H1 (cell line): ENCODE measurements around the gene MYO3A. TPM values are rescaled to one million over a fixed set of nuclear protein-coding genes. Genes with fewer than 3 reads are reported as not detected.

Source experiments
- EP300 ChIP-seq, 2 experiments: IDR thresholded peaks; 1 replicate in 1 of 2; 2 replicates in 1 of 2; pipeline ENCODE4 v1.6.1; 2011 to 2012; ENCODE audit warnings: low read depth in 2 of 2, low read length in 2 of 2, mild to moderate bottlenecking in 2 of 2, borderline replicate concordance in 1 of 2, inconsistent platforms in 1 of 2, moderate library complexity in 1 of 2
- FOSL1 ChIP-seq: IDR thresholded peaks from 2 replicates; pipeline ENCODE4 v1.6.1; 2011; ENCODE audit warnings: mild to moderate bottlenecking, low read depth, low read length, moderate library complexity; ENCODE audit not compliant: insufficient read depth
- POLR2A ChIP-seq, 2 experiments: IDR thresholded peaks; 1 replicate in 1 of 2; 2 replicates in 1 of 2; pipeline ENCODE4 v1.6.1; 2011; ENCODE audit warnings: low read depth in 2 of 2, low read length in 2 of 2, mild to moderate bottlenecking in 2 of 2; ENCODE audit errors: control extremely low read depth in 1 of 2
- RAD21 ChIP-seq, 2 experiments: IDR thresholded peaks in 1 of 2; conservative IDR thresholded peaks in 1 of 2; 2 replicates each; pipeline ENCODE4 v1.6.1; 2011; ENCODE audit warnings: low read depth in 2 of 2, low read length in 2 of 2, improper control_type of control experiment in 1 of 2, inconsistent platforms in 1 of 2, mild to moderate bottlenecking in 1 of 2, moderate library complexity in 1 of 2
- polyA plus RNA-seq, 7 experiments: library from polyadenylated mRNA; depleted of rRNA in 3 of 7; stranded (reverse) in 5 of 7; unstranded in 2 of 7; fragments of >200 nt in 5 of 7; fragments of 200-250 nt in 2 of 7; gene quantifications; 1 replicate in 5 of 7; 2 replicates in 1 of 7; 4 replicates in 1 of 7; pipeline versions ENCODE4 v1.2.1 to v1.2.3, GENCODE V29; 2011 to 2013; ENCODE audit warnings: missing spikeins in 2 of 7, mixed read lengths in 2 of 7
- total RNA-seq: library from RNA; stranded (reverse); fragmentation: NEBNext Ultra II Directional; extraction: Animal tissue kit (Norgen Biotek cat#: 25700); gene quantifications from 2 replicates; pipeline ENCODE4 v1.2.1, GENCODE V29; 2021
- TF ChIP-seq, protein P1 (sequence below): fragments of 300-600 bp; sonication (generic); IDR thresholded peaks from 2 replicates; pipeline ENCODE4 v1.7.1; 2012; ENCODE audit warnings: low read length, moderate library complexity, mild to moderate bottlenecking, inconsistent platforms; ENCODE audit not compliant: insufficient replicate concordance
- TF ChIP-seq, protein P2 (sequence below), 3 experiments: IDR thresholded peaks; 1 replicate in 2 of 3; 2 replicates in 1 of 3; pipeline versions ENCODE4 v1.5.1 to v1.6.1; 2011; ENCODE audit warnings: low read length in 3 of 3, mild to moderate bottlenecking in 3 of 3, inconsistent platforms in 2 of 3, low read depth in 1 of 3, moderate library complexity in 1 of 3; ENCODE audit not compliant: insufficient read depth in 1 of 3; ENCODE audit errors: control extremely low read depth in 1 of 3

Gene MYO3A
- total and polyA plus RNA-seq, 2 of the 8 experiments (the other 6 are each of a cell fraction or from before 2014, with no cell fraction given) = 3.9 to 5.3 TPM

DNA sequence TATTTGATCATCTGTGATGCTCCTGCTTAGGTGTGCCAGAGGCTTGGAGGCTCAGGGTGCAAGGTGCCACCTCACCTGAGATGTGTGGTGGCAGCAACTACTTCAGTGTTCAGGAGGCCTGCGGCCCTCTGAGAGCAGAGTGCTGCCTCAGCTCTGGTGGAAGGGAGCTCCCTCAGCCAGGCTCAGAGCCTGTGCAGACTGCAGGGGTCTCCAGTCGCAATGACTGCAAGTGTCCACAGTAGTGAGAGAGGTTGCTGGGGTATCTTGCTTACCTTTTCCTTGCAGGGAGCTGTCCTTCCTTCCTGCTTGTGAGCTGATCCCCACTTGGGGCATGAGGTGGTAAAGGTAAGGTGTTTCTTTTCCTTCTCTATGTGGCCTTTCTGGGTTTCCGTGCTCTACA is 151.5 kb downstream of the MYO3A start (continued):
- TF ChIP-seq, protein P1, sequence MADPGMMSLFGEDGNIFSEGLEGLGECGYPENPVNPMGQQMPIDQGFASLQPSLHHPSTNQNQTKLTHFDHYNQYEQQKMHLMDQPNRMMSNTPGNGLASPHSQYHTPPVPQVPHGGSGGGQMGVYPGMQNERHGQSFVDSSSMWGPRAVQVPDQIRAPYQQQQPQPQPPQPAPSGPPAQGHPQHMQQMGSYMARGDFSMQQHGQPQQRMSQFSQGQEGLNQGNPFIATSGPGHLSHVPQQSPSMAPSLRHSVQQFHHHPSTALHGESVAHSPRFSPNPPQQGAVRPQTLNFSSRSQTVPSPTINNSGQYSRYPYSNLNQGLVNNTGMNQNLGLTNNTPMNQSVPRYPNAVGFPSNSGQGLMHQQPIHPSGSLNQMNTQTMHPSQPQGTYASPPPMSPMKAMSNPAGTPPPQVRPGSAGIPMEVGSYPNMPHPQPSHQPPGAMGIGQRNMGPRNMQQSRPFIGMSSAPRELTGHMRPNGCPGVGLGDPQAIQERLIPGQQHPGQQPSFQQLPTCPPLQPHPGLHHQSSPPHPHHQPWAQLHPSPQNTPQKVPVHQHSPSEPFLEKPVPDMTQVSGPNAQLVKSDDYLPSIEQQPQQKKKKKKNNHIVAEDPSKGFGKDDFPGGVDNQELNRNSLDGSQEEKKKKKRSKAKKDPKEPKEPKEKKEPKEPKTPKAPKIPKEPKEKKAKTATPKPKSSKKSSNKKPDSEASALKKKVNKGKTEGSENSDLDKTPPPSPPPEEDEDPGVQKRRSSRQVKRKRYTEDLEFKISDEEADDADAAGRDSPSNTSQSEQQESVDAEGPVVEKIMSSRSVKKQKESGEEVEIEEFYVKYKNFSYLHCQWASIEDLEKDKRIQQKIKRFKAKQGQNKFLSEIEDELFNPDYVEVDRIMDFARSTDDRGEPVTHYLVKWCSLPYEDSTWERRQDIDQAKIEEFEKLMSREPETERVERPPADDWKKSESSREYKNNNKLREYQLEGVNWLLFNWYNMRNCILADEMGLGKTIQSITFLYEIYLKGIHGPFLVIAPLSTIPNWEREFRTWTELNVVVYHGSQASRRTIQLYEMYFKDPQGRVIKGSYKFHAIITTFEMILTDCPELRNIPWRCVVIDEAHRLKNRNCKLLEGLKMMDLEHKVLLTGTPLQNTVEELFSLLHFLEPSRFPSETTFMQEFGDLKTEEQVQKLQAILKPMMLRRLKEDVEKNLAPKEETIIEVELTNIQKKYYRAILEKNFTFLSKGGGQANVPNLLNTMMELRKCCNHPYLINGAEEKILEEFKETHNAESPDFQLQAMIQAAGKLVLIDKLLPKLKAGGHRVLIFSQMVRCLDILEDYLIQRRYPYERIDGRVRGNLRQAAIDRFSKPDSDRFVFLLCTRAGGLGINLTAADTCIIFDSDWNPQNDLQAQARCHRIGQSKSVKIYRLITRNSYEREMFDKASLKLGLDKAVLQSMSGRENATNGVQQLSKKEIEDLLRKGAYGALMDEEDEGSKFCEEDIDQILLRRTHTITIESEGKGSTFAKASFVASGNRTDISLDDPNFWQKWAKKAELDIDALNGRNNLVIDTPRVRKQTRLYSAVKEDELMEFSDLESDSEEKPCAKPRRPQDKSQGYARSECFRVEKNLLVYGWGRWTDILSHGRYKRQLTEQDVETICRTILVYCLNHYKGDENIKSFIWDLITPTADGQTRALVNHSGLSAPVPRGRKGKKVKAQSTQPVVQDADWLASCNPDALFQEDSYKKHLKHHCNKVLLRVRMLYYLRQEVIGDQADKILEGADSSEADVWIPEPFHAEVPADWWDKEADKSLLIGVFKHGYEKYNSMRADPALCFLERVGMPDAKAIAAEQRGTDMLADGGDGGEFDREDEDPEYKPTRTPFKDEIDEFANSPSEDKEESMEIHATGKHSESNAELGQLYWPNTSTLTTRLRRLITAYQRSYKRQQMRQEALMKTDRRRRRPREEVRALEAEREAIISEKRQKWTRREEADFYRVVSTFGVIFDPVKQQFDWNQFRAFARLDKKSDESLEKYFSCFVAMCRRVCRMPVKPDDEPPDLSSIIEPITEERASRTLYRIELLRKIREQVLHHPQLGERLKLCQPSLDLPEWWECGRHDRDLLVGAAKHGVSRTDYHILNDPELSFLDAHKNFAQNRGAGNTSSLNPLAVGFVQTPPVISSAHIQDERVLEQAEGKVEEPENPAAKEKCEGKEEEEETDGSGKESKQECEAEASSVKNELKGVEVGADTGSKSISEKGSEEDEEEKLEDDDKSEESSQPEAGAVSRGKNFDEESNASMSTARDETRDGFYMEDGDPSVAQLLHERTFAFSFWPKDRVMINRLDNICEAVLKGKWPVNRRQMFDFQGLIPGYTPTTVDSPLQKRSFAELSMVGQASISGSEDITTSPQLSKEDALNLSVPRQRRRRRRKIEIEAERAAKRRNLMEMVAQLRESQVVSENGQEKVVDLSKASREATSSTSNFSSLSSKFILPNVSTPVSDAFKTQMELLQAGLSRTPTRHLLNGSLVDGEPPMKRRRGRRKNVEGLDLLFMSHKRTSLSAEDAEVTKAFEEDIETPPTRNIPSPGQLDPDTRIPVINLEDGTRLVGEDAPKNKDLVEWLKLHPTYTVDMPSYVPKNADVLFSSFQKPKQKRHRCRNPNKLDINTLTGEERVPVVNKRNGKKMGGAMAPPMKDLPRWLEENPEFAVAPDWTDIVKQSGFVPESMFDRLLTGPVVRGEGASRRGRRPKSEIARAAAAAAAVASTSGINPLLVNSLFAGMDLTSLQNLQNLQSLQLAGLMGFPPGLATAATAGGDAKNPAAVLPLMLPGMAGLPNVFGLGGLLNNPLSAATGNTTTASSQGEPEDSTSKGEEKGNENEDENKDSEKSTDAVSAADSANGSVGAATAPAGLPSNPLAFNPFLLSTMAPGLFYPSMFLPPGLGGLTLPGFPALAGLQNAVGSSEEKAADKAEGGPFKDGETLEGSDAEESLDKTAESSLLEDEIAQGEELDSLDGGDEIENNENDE = no peak
- TF ChIP-seq POLR2A (IDR thresholded peaks at IDR 0.05; ENCODE audit: control extremely low read depth in 1 of 2, low read depth in 2 of 2, low read length in 2 of 2) (no peak), EP300 (IDR thresholded peaks at IDR 0.05; ENCODE audit: borderline replicate concordance in 1 of 2, low read depth in 2 of 2, low read length in 2 of 2) (no peak), FOSL1 (no peak), RAD21 (IDR thresholded peaks at IDR 0.05 in 1 of 2, conservative IDR thresholded peaks at IDR 0.05 in 1 of 2; ENCODE audit: low read depth in 2 of 2, low read length in 2 of 2) (peak; percentile 32 to 34)
- TF ChIP-seq, protein P2, sequence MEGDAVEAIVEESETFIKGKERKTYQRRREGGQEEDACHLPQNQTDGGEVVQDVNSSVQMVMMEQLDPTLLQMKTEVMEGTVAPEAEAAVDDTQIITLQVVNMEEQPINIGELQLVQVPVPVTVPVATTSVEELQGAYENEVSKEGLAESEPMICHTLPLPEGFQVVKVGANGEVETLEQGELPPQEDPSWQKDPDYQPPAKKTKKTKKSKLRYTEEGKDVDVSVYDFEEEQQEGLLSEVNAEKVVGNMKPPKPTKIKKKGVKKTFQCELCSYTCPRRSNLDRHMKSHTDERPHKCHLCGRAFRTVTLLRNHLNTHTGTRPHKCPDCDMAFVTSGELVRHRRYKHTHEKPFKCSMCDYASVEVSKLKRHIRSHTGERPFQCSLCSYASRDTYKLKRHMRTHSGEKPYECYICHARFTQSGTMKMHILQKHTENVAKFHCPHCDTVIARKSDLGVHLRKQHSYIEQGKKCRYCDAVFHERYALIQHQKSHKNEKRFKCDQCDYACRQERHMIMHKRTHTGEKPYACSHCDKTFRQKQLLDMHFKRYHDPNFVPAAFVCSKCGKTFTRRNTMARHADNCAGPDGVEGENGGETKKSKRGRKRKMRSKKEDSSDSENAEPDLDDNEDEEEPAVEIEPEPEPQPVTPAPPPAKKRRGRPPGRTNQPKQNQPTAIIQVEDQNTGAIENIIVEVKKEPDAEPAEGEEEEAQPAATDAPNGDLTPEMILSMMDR (IDR thresholded peaks at IDR 0.05; ENCODE audit: control extremely low read depth in 1 of 3, insufficient read depth in 1 of 3, low read depth in 1 of 3, low read length in 3 of 3) = peak in 1 of 3 experiments; percentile 34; a peak in 1 of 4 replicates
- TF ChIP-seq, all 59 proteins: peak for 2
